Nephron (organoid): ENCODE results near the gene CAPSL.
A peak's percentile ranks its signal among the peaks of the same experiment; 100 is the strongest.

Experiments
- H3K27ac Mint-ChIP-seq, 3 experiments: 2 replicates each; pipeline ENCODE4 v1.8.0; 2020; ENCODE audit warnings: mixed read lengths in 3 of 3, mild to moderate bottlenecking in 2 of 3, moderate library complexity in 1 of 3
- H3K27me3 Mint-ChIP-seq: 2 replicates; pipeline ENCODE4 v1.8.0; 2021; ENCODE audit warnings: low read depth, mild to moderate bottlenecking, moderate library complexity, mixed read lengths
- H3K36me3 Mint-ChIP-seq: 2 replicates; pipeline ENCODE4 v1.8.0; 2020; ENCODE audit warnings: low read depth, mixed read lengths
- H3K4me1 Mint-ChIP-seq: 2 replicates; pipeline ENCODE4 v1.8.0; 2020; ENCODE audit warnings: mixed read lengths
- H3K4me3 Mint-ChIP-seq, 3 experiments: 2 replicates each; pipeline ENCODE4 v1.8.0; 2020; ENCODE audit warnings: mild to moderate bottlenecking in 3 of 3, mixed read lengths in 3 of 3, moderate library complexity in 2 of 3
- H3K9me3 Mint-ChIP-seq: 2 replicates; pipeline ENCODE4 v1.8.0; 2020; ENCODE audit warnings: mixed read lengths
- TF ChIP-seq, protein P1 (sequence below), 3 experiments: fragments of 200-600 bp; sonication (generic); IDR thresholded peaks; one replicate each; pipeline ENCODE4 v1.5.0; 2021; ENCODE audit warnings: antibody characterized with exemption in 3 of 3; ENCODE audit not compliant: unreplicated experiment in 3 of 3

CAPSL gene

GRCh38 chr5:35939639-35940038 lies 1.2 kb upstream of the CAPSL start:
- TF ChIP-seq, protein P1, sequence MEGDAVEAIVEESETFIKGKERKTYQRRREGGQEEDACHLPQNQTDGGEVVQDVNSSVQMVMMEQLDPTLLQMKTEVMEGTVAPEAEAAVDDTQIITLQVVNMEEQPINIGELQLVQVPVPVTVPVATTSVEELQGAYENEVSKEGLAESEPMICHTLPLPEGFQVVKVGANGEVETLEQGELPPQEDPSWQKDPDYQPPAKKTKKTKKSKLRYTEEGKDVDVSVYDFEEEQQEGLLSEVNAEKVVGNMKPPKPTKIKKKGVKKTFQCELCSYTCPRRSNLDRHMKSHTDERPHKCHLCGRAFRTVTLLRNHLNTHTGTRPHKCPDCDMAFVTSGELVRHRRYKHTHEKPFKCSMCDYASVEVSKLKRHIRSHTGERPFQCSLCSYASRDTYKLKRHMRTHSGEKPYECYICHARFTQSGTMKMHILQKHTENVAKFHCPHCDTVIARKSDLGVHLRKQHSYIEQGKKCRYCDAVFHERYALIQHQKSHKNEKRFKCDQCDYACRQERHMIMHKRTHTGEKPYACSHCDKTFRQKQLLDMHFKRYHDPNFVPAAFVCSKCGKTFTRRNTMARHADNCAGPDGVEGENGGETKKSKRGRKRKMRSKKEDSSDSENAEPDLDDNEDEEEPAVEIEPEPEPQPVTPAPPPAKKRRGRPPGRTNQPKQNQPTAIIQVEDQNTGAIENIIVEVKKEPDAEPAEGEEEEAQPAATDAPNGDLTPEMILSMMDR (IDR thresholded peaks at IDR 0.05; ENCODE audit: unreplicated experiment in 3 of 3), result peak; percentile 11 to 21 (median 18)
- Mint-ChIP-seq H3K27ac (no peak overlapping the region), H3K4me3 (no peak overlapping the region), H3K36me3 (no peaks in the 10 kb centered on the region), H3K27me3 (no peaks in the 10 kb centered on the region), H3K4me1 (peaks cover 5% of the 10 kb centered on the region), H3K9me3 (peaks cover 3% of the 10 kb centered on the region)

DNA sequence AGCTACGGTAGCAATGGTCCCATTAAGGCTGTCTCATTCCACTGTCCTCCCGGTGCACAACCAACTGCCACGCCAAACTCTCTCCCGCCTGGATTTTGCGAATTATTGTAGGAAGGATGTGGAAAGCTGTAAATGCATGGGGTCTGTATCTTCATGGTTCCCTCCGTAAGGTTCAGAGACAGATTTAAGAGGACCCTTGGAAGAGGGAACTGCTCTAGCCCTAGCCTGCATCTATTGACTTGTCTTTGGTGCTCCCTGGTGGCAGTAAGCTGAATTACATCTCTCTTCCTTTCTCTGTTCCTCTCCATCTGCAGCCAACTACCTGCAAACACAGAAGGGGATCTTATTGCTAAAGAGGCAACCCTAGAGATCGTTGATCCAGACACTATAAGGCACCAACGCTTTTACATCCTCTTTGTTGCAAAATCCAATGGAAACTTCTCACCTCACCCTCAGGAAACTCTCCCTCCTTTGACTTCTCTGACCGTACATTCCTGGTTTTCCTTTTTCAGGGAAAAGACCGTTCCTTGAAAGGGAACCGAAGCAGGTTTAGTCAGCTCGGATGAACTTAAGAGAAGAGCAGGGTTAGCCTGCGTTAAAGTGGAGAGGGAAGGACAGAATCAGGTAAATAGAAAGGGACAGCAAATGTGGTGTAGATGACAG lies 11.9 kb downstream of the CAPSL start:
- Mint-ChIP-seq H3K36me3 (no peaks in the 10 kb centered on the region), H3K4me1 (no peaks in the 10 kb centered on the region), H3K27ac (no peak overlapping the region), H3K27me3 (peaks cover 57% of the 10 kb centered on the region), H3K4me3 (no peak overlapping the region), H3K9me3 (no peaks in the 10 kb centered on the region)
- TF ChIP-seq, protein P1 (IDR thresholded peaks at IDR 0.05; ENCODE audit: unreplicated experiment in 3 of 3), result peak; percentile 78 to 88 (median 78)

DNA sequence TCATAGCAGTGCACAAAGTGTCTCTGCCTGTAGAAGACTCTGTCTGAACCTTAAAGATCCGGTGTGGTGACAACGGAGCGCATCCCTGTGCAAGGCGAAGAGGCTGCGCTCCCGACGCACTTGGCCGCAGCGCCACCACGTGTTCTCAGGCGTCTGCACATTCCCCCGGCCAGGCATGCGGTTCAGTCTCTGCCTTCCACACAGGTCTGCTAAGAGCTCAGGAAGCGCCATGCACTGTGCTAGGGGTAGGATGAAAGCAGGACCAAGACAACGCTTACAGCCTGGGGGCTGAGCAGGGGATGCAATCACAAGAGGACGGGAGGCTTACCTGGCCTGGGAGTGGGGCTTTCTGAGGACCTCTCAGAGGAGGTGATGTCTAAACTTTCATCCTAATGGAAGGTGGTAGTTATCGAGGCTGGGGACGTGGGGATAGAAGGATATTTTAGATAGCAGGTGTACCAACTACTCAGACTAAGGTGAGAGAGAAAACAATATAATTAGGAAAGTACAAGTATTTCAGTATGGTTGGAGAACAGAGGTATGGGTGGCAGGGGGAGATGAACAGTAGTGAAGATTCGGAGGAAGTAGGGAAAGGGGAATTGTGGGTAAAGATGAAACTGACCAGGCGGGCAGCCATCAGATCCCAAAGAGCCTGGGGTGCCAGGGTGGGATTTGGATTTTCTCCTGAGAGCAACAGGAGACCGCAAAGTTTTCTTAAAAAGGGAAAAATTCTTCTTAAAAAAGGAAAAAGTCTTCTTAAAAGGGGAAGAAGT lies 13.3 kb downstream of the CAPSL start:
- H3K4me3 Mint-ChIP-seq, result no peak overlapping the region
- H3K9me3 Mint-ChIP-seq, result no peaks in the 10 kb centered on the region
- no peaks in the 10 kb centered on the region for H3K4me1 Mint-ChIP-seq
- H3K36me3 Mint-ChIP-seq, result no peaks in the 10 kb centered on the region
- H3K27me3 Mint-ChIP-seq, result peaks cover 64% of the 10 kb centered on the region
- TF ChIP-seq, protein P1 (IDR thresholded peaks at IDR 0.05; ENCODE audit: unreplicated experiment in 3 of 3), result peak; percentile 58 to 63 (median 61)
- H3K27ac Mint-ChIP-seq, result no peak overlapping the region

DNA sequence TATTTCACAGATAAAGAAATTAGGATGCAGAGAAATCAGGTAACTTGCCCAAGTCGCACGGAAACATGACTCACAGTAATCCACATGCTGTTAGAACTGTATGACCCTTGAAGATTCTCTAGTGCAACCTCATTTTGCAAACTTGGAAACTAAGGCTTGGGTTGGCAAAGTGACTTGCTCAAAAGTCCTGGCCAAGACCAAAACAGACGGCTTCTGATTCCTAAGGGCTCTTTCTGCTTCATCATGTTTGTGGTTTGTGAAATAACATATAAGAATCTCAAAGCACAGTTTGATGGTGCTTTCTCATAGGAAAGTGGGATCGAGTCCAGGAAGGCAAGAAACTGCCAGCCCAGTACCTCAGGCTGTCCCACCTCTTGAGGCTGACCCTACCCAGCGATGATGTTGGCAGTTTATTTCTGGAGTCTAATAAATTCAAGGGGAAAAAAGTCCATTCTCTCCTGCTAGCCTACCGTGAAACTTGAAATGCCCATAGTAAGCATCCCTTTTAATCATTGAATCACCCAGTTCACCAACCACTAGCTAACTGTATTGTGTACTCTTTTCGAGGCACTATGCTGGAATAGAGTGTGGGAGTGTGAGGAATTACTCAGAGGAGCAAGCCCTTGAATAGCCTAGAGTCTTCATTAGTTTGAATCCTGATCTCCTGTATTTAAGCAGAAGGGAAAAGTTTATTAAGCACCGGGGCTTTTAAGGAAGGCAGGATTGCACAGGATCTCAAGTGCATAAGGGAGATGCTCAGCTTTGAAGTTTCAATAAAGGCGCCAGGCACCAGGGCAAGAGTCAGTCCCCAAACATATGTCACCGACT lies 14.1 kb downstream of the CAPSL start:
- H3K9me3 Mint-ChIP-seq, result peaks cover 4% of the 10 kb centered on the region
- H3K27me3 Mint-ChIP-seq, result peaks cover 71% of the 10 kb centered on the region
- no peaks in the 10 kb centered on the region for H3K36me3 Mint-ChIP-seq
- TF ChIP-seq, protein P1 (IDR thresholded peaks at IDR 0.05; ENCODE audit: unreplicated experiment in 3 of 3), result no peak
- H3K4me1 Mint-ChIP-seq, result no peaks in the 10 kb centered on the region
- H3K4me3 Mint-ChIP-seq, result no peak overlapping the region
- no peak overlapping the region for H3K27ac Mint-ChIP-seq

DNA sequence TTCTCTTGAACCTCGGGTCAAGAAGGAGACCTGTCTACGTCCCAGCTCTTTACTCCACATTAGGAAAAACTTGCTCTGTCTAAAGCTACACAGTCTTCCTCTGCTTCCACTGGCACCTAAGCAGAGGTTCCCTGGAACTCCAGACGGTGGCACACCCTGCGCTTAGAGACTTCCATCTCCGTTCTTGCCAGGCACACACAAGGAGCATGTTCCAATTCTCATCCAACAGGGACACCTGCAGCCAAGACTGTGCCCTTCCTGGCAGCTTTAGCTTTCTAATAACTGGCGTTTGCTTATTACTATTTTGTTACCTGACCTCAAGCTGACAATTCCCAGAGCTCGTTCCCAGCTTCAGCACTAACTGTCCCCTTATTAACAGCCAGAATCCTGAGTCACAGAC lies 16.0 kb downstream of the CAPSL start:
- Mint-ChIP-seq H3K27me3 (peaks cover 71% of the 10 kb centered on the region), H3K9me3 (peaks cover 9% of the 10 kb centered on the region), H3K4me1 (no peaks in the 10 kb centered on the region), H3K4me3 (no peak overlapping the region), H3K36me3 (no peaks in the 10 kb centered on the region), H3K27ac (no peak overlapping the region)
- TF ChIP-seq, protein P1 (IDR thresholded peaks at IDR 0.05; ENCODE audit: unreplicated experiment in 3 of 3), result no peak
